GM19240 (cell line): Measurements from ENCODE around the gene DAND5.
A peak's percentile ranks its signal among the peaks of the same experiment; 100 is the strongest.
"Not testable (repeated sequence)": the region's sequence is repeated elsewhere in the genome, so short reads cannot be mapped to it uniquely, and the experiment has no call there.

Source experiments
- DNase-seq: peaks from one replicate; pipeline ENCODE4 v3.0.0; 2011; ENCODE audit warnings: low spot score; ENCODE audit not compliant: insufficient read length

The DAND5 gene

DNA sequence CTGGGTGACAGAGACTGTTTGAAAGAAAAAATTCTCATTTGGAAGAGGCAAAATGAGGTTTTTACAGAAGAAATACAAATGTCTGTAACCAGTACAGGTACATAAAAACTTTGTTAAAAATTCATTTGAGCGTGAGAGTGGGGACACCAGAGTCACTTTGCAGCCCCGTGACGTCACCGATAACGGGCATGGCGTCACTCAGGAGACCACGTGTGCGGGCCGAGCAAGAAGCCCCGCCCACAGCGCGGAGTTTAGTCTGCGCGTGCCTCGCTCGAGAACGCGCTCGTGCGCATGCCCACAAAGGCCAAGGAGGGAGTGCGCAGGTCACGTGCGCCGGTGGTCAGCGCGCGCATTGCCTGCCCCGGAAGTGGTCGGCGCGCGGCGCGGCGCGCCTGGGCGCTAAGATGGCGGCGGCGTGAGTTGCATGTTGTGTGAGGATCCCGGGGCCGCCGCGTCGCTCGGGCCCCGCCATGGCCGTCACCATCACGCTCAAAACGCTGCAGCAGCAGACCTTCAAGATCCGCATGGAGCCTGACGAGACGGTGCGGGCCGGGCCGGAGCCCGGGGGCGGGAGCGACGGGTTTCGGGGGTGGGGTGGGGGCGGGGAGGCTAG, 23.8 kb upstream of the DAND5 start, which contains the start of gene RAD23A:
TSS of gene RAD23A (plus strand) at position 384 of the 613 bp plus-strand sequence. CDS start at position 471, 87 bp downstream.
- DNase-seq = peak; percentile 74

- DNase-seq = no peak
Measured at GRCh38 chr19:12946092-12946721, 23.2 kb upstream of the DAND5 start.

DNA sequence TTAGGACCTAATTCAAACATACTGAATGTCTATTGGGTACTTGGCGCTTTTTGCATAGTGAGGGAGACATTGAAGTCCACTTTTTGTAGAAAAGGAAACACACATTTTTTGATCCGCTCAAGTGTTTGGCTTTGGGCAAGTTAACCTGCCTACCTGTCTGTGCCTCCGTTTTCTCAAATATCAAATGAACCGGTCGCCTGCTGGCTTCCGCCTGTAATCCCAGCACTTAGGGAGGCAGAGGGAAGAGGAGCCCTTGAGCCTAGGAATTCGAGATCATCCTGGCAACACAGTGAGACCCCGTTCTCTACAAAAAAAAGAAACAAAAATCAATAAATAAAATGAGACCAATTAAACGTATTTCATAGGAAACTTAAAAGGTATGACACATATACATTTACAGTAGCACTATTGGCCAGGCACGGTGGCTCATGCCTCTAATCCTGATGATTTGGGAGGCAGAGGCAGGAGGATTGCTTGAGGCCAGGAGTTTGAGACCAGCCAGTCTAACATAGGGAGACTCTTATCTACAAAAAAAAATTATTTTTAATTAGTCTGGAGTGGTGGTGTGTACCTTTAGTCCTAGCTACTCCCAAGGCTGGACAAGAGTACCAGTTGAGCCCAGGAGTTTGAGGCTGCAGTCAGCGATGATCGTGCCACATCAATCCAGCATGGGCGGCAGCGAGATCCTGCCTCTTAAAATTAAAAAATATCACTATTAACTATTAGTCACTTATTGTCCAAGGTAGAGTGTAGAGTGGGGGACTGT, 22.5 kb upstream of the DAND5 start:
- no peak for DNase-seq

- no peak for DNase-seq
Measured at GRCh38 chr19:12947702-12948611, 21.4 kb upstream of the DAND5 start.

DNA sequence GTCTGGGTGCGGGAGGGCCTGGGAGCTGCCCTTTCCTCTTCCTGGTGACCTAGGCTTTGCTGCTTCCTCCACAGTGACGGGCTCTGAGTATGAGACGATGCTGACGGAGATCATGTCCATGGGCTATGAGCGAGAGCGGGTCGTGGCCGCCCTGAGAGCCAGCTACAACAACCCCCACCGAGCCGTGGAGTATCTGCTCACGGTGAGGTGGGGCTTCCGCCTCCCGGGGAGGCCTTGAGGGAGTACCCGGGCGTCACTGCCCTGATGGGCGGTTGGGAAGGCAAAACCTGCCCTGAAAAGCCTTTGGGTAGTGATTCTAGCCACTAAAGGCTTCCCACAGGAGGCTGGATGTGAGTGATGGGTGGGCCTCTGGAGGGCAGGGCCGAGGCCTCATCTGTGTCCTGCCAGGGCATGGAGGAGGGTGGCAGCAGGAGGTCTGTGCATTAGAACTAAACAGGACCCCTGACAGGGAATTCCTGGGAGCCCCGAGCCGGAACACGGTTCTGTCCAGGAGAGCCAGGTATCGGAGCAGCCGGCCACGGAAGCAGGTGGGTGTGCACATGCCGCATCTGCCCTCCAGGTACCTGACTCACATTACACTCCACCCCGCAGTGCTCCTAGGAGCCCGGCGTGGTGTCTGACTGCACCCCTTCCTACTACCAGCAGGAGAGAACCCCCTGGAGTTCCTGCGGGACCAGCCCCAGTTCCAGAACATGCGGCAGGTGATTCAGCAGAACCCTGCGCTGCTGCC, 20.6 kb upstream of the DAND5 start:
- no peak for DNase-seq

DNA sequence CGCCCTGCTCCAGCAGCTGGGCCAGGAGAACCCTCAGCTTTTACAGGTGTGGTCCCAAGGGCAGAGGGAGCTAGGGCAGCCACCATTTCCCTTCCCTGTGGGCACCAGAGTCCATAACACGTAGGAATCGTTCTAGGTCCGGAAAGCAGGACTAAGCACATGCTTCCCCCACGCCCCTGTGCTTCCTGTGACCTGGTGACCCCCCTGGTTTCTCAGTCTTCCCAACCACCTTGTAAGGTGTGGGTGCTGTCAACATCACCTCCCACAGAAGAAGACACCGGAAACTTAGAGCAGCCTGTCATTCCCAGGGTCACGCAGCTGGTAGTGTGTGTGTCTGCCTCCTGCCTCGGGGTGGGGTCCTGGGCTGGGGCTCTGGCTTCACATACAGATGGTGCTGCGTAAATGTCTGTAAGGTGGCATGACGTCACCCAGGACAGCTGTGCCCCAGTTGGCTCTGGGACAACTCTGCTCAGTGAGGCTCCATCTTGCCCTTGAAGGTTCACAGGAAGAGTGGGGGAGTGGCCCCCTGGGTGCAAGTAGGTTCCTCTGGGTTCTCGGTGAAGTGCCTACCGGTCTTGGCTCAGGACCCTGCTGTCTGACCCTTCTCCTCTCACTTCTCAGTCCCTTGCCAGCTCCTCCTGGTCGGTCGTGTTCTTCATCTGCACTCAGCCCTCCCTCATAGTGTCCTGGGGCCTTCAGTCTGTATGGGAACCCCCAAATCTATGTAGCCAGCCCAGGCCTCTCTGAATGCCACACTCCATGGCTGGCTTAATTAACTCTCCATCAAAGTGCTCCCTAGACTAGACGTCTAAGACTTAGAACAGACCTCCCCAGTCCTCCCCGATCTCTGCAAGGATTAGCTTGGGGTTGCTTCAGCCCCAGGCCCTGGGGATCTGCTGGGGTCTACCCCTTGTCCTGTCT, 19.8 kb upstream of the DAND5 start:
- DNase-seq = no peak

GRCh38 chr19:12952050-12952449, 17.3 kb upstream of the DAND5 start:
- DNase-seq = not testable (repeated sequence)

DNA sequence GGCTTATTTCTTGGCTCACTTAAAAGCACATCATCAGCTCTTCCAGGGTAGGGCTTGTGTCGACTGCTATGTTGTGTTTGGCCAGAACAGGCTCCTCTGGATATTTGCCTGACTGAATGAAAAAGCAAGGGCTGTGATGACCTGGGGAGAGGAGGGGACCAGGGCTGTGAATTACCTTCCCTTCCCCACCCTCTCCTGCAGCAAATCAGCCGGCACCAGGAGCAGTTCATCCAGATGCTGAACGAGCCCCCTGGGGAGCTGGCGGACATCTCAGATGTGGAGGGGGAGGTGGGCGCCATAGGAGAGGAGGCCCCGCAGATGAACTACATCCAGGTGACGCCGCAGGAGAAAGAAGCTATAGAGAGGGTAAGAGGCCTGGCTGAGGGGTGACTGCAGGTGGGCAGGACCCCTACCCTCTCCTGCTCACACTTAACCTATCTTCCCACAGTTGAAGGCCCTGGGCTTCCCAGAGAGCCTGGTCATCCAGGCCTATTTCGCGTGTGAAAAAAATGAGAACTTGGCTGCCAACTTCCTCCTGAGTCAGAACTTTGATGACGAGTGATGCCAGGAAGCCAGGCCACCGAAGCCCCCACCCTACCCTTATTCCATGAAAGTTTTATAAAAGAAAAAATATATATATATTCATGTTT, 16.8 kb upstream of the DAND5 start:
- DNase-seq = no peak

DNA sequence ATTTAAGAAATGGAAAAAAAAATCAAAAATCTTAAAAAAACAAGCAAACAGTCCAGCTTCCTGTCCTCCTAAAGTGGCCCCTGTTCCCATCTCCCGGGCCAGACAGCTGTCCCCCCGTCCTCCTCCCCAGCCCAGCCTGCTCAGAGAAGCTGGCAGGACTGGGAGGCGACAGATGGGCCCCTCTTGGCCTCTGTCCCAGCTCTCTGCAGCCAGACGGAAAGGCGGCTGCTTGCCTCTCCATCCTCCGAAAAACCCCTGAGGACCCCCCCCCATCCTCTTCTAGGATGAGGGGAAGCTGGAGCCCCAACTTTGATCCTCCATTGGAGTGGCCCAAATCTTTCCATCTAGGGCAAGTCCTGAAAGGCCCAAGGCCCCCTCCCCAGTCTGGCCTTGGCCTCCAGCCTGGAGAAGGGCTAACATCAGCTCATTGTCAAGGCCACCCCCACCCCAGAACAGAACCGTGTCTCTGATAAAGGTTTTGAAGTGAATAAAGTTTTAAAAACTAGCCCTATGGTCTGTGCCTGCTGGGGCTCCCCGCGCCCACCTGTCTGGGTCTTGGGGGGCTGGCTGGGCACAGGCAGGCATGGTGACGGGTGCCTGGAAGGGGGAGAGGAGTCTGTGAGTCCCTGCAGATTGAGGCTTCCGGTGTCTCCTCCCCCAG, 16.1 kb upstream of the DAND5 start:
- no peak for DNase-seq

- DNase-seq = no peak
Measured at GRCh38 chr19:12953799-12954611, 15.4 kb upstream of the DAND5 start.

DNA sequence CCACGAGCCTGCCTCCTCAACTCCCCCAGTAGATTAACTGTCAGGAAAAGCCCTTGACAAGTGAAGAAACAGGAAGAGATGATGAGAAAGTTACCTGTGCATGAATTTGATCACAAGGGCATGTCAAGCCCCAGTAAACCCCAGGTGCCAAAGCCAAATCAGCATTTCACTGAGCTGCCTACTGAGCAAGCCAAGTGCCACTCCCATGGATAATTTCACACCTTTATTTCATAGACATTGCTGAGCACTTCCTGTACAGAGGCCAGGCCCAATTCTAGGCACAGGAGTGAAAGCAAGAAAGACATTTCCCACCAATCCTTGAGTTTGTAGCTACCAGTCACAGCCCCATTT, 14.8 kb upstream of the DAND5 start:
- DNase-seq = no peak

GRCh38 chr19:12955575-12955974, 13.8 kb upstream of the DAND5 start:
- DNase-seq = not testable (repeated sequence)

- no peak for DNase-seq
Measured at GRCh38 chr19:12955996-12956395, 13.4 kb upstream of the DAND5 start.

DNA sequence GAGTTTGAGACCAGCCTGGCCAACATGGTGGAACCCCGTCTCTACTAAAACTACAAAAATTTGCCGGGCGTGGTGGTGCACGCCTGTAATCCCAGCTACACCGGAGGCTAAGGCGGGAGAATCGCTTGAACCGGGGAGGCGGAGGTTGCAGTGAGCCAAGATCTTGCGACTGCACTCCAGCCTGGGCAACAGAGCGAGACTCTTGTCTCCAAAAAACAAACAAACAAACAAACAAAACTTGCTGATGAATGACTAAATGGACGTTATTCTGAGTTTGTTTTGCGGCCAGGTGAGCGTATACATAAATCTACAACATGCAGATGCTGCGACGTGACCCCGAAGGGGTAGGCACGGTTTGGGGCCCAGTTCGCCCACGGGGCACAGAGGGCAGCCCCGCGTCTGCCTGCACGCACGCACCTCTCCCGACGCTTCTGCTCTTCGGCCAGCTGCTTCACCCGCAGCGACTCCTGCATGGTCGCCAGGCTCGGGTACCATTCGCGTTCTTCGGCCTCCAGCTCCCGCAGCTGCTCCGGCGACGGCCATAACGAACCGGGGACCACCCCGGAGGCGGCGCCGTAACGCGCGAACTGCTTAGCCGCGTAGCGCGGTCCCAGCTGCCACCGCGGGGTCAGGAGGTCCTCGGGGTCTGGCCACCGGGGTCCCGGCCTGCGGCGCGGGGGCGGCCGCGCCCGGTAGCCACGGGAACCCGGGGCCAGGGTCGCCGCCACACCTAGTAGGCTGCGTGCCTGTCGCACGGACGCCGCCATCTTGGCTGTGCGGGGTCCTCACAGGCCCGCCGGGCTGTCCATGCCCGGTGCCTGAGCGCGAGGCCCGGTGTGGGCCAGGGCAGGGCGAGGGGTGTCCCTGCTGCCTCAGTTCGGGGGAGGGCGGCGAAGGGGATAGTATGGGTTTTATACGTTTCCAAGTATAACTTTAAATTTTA, 12.7 kb upstream of the DAND5 start, which contains the start of gene GADD45GIP1:
TSS of gene GADD45GIP1 (minus strand) at position 778 of the 943 bp plus-strand sequence. CDS start at position 767, 11 bp downstream.
- DNase-seq = peak; percentile 66

- DNase-seq = not testable (repeated sequence)
Measured at GRCh38 chr19:12957389-12957952, 11.9 kb upstream of the DAND5 start.

GRCh38 chr19:12959481-12959880, 9.9 kb upstream of the DAND5 start:
- DNase-seq = no peak
